A549 (cell line): ENCODE results near the gene TUBGCP6. TPM values are rescaled to one million over a fixed set of nuclear protein-coding genes. Genes with fewer than 3 reads are reported as not detected.

Experiments used
- ATAC-seq, 2 experiments: fragments of 200-7000 bp in 1 of 2; fragments of >200 bp in 1 of 2; cut with Nextera tagmentation in 1 of 2; cut with Tn5 transposase in 1 of 2; 3 replicates each; pipeline versions ENCODE4 v1.8.0 to v1.9.1; 2018 to 2020; ENCODE audit warnings: mild to moderate bottlenecking in 1 of 2, moderate library complexity in 1 of 2
- CTCF ChIA-PET: fragments of 300-600 bp; sonication (Branson Sonifier 250); formaldehyde crosslinking; extraction: SDS; loops from one replicate; lab custom pipeline; 2021; ENCODE audit warnings: antibody characterized with exemption, inconsistent platforms; lab: Yijun Ruan, JAX
- POLR2A ChIA-PET: fragments of 350-600 bp; formaldehyde crosslinking; extraction: SDS; loops from one replicate; lab custom pipeline; 2021; ENCODE audit warnings: antibody characterized with exemption, inconsistent platforms; lab: Yijun Ruan, JAX
- DNase-seq, 2 experiments: peaks; one replicate each; pipeline versions ENCODE4 v3.0.0 to v3.0.0-alpha.2; 2011 to 2016; ENCODE audit warnings: low read depth in 1 of 2, low spot score in 1 of 2
- FAIRE-seq: peaks from 2 replicates; lab custom pipeline; 2011; peaks lifted over from hg19 to GRCh38; lab: Jason Lieb, UNC
- H3K27ac ChIP-seq, 2 experiments: fragments of >200 bp; sonication (Bioruptor Twin); formaldehyde crosslinking; 3 replicates each; pipeline ENCODE4 v1.5.1; 2016 to 2017
- H3K4me1 ChIP-seq: fragments of >200 bp; sonication (Bioruptor Twin); formaldehyde crosslinking; 3 replicates; pipeline ENCODE4 v1.6.1; 2016
- H3K4me2 ChIP-seq: fragments of >200 bp; sonication (Bioruptor Twin); formaldehyde crosslinking; 3 replicates; pipeline ENCODE4 v1.6.1; 2016
- H3K4me3 ChIP-seq: fragments of >200 bp; sonication (Bioruptor Twin); formaldehyde crosslinking; 3 replicates; pipeline ENCODE4 v1.5.1; 2016
- H3K9me3 ChIP-seq: fragments of >200 bp; sonication (Bioruptor Twin); formaldehyde crosslinking; 3 replicates; pipeline ENCODE4 v1.6.1; 2016
- EHF ChIP-seq: fragments of 250-450 bp; sonication (Bioruptor Pico); IDR thresholded peaks from 2 replicates; pipeline ENCODE4 v1.5.0; 2020; ENCODE audit warnings: mild to moderate bottlenecking
- EHMT2 ChIP-seq: fragments of 200-600 bp; sonication (generic); IDR thresholded peaks from 2 replicates; pipeline ENCODE4 v1.6.1; 2016; ENCODE audit warnings: antibody characterized with exemption, low read depth, mild to moderate bottlenecking, moderate library complexity
- ELK1 ChIP-seq: fragments of 150-350 bp; IDR thresholded peaks from 2 replicates; pipeline ENCODE4 v1.6.1; 2014; ENCODE audit warnings: low read depth, mild to moderate bottlenecking, low read length
- GATA3 ChIP-seq: IDR thresholded peaks from 2 replicates; pipeline ENCODE4 v1.6.1; 2012; ENCODE audit warnings: borderline replicate concordance
- MAZ ChIP-seq: fragments of 150-350 bp; IDR thresholded peaks from 2 replicates; pipeline ENCODE4 v1.6.1; 2014; ENCODE audit warnings: antibody characterized with exemption, low read depth, low read length, borderline replicate concordance
- MYC ChIP-seq: IDR thresholded peaks from 2 replicates; pipeline ENCODE4 v1.6.1; 2012; ENCODE audit warnings: mild to moderate bottlenecking, inconsistent platforms, low read length, improper control_type of control experiment, borderline replicate concordance
- NFE2L2 ChIP-seq: fragments of 150-350 bp; conservative IDR thresholded peaks from 2 replicates; pipeline ENCODE4 v1.6.1; 2014; ENCODE audit warnings: low read length
- PBX3 ChIP-seq: IDR thresholded peaks from 2 replicates; pipeline ENCODE4 v1.6.1; 2012
- WGBS: methylation state at CpG from one replicate; pipeline ENCODE4 v1.1.6; 2017; ENCODE audit errors: missing lambda C conversion rate; 5-methylcytosine and 5-hydroxymethylcytosine counted together
- polyA plus RNA-seq, 4 experiments: library from polyadenylated mRNA; depleted of rRNA in 3 of 4; stranded (reverse); fragments of >200 nt; fragmentation: RNase III in 1 of 4; extraction: RNeasy Plus Mini Kit Qiagen cat#74134 plus additional on column Dnase treatment in 1 of 4; gene quantifications; 2 replicates in 3 of 4; 3 replicates in 1 of 4; pipeline ENCODE4 v1.2.3, GENCODE V29; 2011 to 2017

Gene TUBGCP6
- polyA plus RNA-seq, 2 of the 4 experiments (the other 2 are of a cell fraction) = 6.5 to 14.2 TPM

- no peak for FAIRE-seq
- Histone ChIP-seq H3K27ac (no peak overlapping the region), H3K4me2 (no peak overlapping the region), H3K4me1 (peaks cover 7% of the 10 kb centered on the region; the same call in 1 of the 3 replicates), H3K4me3 (no peak overlapping the region)
- ChIA-PET POLR2A (no interaction called here), CTCF (interaction anchor here (1.2 kb wide), 1 partner anchor 39 kb away, joined by 4 read pairs; no protein-coding TSS in a partner anchor)
- TF ChIP-seq EHMT2 = no peak
- no peak for TF ChIP-seq ELK1
- TF ChIP-seq EHF (CRISPR knock-in tag) = no peak
- TF ChIP-seq MYC = no peak
- no peak for TF ChIP-seq MAZ
- no peak for TF ChIP-seq PBX3
- TF ChIP-seq GATA3 = no peak
- no peak for TF ChIP-seq NFE2L2
- TF ChIP-seq, all 56 proteins: peak for 0
- no peak for DNase-seq
- no peak for ATAC-seq
- H3K9me3 ChIP-seq = no peaks in the 10 kb centered on the region
- 61% methylated on average over 10 of the region's 11 CpGs for WGBS
Observed at GRCh38 chr22:50167689-50168489, 76.9 kb downstream of the TUBGCP6 start.

Other genes with a start within 250 kb of the TUBGCP6 start
- gene IL17REL, start 232.3 kb downstream of the TUBGCP6 start, polyA plus RNA-seq (2011; rRNA removed) = 0.03 TPM in 1 of 2 replicates, not detected in the other
- gene IL17REL, start 232.3 kb downstream of the TUBGCP6 start, polyA plus RNA-seq (2017; fragmentation: RNase III; extraction: RNeasy Plus Mini Kit Qiagen cat#74134 plus additional on column Dnase treatment) = 0.06 to 0.08 TPM (median 0.07 TPM) in 3 replicates
- gene TTLL8, start 186.7 kb downstream of the TUBGCP6 start, polyA plus RNA-seq (2011; rRNA removed) = not detected in 2 replicates
- gene TTLL8, start 186.7 kb downstream of the TUBGCP6 start, polyA plus RNA-seq (2017; fragmentation: RNase III; extraction: RNeasy Plus Mini Kit Qiagen cat#74134 plus additional on column Dnase treatment) = not detected in 3 replicates
- not detected in 2 replicates for gene MLC1, start 159.6 kb downstream of the TUBGCP6 start, polyA plus RNA-seq (2011; rRNA removed)
- not detected in 3 replicates for gene MLC1, start 159.6 kb downstream of the TUBGCP6 start, polyA plus RNA-seq (2017; fragmentation: RNase III; extraction: RNeasy Plus Mini Kit Qiagen cat#74134 plus additional on column Dnase treatment)
- gene MOV10L1, start 155.0 kb downstream of the TUBGCP6 start, polyA plus RNA-seq (2011; rRNA removed) = 0.04 TPM in 1 of 2 replicates, not detected in the other
- 0.04 to 0.30 TPM in 2 of 3 replicates, not detected in the other for gene MOV10L1, start 155.0 kb downstream of the TUBGCP6 start, polyA plus RNA-seq (2017; fragmentation: RNase III; extraction: RNeasy Plus Mini Kit Qiagen cat#74134 plus additional on column Dnase treatment)
- 1.5 and 1.6 TPM in 2 replicates for gene PANX2, start 74.3 kb downstream of the TUBGCP6 start, polyA plus RNA-seq (2011; rRNA removed)
- 3.9 to 4.4 TPM (median 4.3 TPM) in 3 replicates for gene PANX2, start 74.3 kb downstream of the TUBGCP6 start, polyA plus RNA-seq (2017; fragmentation: RNase III; extraction: RNeasy Plus Mini Kit Qiagen cat#74134 plus additional on column Dnase treatment)
- 13.4 and 14.8 TPM in 2 replicates for gene TRABD, start 59.1 kb downstream of the TUBGCP6 start, polyA plus RNA-seq (2011; rRNA removed)
- 28.2 to 30.9 TPM (median 30.4 TPM) in 3 replicates for gene TRABD, start 59.1 kb downstream of the TUBGCP6 start, polyA plus RNA-seq (2017; fragmentation: RNase III; extraction: RNeasy Plus Mini Kit Qiagen cat#74134 plus additional on column Dnase treatment)
- 7.8 and 8.1 TPM in 2 replicates for gene SELENOO, start 44.0 kb downstream of the TUBGCP6 start, polyA plus RNA-seq (2011; rRNA removed)
- gene SELENOO, start 44.0 kb downstream of the TUBGCP6 start, polyA plus RNA-seq (2017; fragmentation: RNase III; extraction: RNeasy Plus Mini Kit Qiagen cat#74134 plus additional on column Dnase treatment) = 11.3 to 14.7 TPM (median 13.7 TPM) in 3 replicates
- 2.4 and 2.5 TPM in 2 replicates for gene HDAC10, start 6.2 kb upstream of the TUBGCP6 start, polyA plus RNA-seq (2011; rRNA removed)
- gene HDAC10, start 6.2 kb upstream of the TUBGCP6 start, polyA plus RNA-seq (2017; fragmentation: RNase III; extraction: RNeasy Plus Mini Kit Qiagen cat#74134 plus additional on column Dnase treatment) = 10.1 to 14.0 TPM (median 12.0 TPM) in 3 replicates
- 12.5 and 13.5 TPM in 2 replicates for gene MAPK12, start 16.7 kb upstream of the TUBGCP6 start, polyA plus RNA-seq (2011; rRNA removed)
- 24.1 to 26.0 TPM (median 25.8 TPM) in 3 replicates for gene MAPK12, start 16.7 kb upstream of the TUBGCP6 start, polyA plus RNA-seq (2017; fragmentation: RNase III; extraction: RNeasy Plus Mini Kit Qiagen cat#74134 plus additional on column Dnase treatment)
- gene MAPK11, start 25.4 kb upstream of the TUBGCP6 start, polyA plus RNA-seq (2011; rRNA removed) = 1.6 and 3.0 TPM in 2 replicates
- 5.5 to 7.4 TPM (median 5.7 TPM) in 3 replicates for gene MAPK11, start 25.4 kb upstream of the TUBGCP6 start, polyA plus RNA-seq (2017; fragmentation: RNase III; extraction: RNeasy Plus Mini Kit Qiagen cat#74134 plus additional on column Dnase treatment)
- gene PLXNB2, start 62.6 kb upstream of the TUBGCP6 start, polyA plus RNA-seq (2011; rRNA removed) = 24.6 and 32.4 TPM in 2 replicates
- 64.4 to 67.2 TPM (median 65.0 TPM) in 3 replicates for gene PLXNB2, start 62.6 kb upstream of the TUBGCP6 start, polyA plus RNA-seq (2017; fragmentation: RNase III; extraction: RNeasy Plus Mini Kit Qiagen cat#74134 plus additional on column Dnase treatment)
- gene DENND6B, start 82.0 kb upstream of the TUBGCP6 start, polyA plus RNA-seq (2011; rRNA removed) = 1.6 and 1.7 TPM in 2 replicates
- 1.7 to 2.3 TPM (median 1.9 TPM) in 3 replicates for gene DENND6B, start 82.0 kb upstream of the TUBGCP6 start, polyA plus RNA-seq (2017; fragmentation: RNase III; extraction: RNeasy Plus Mini Kit Qiagen cat#74134 plus additional on column Dnase treatment)
- 9.5 and 9.6 TPM in 2 replicates for gene PPP6R2, start 98.3 kb upstream of the TUBGCP6 start, polyA plus RNA-seq (2011; rRNA removed)
- 13.2 to 15.1 TPM (median 14.7 TPM) in 3 replicates for gene PPP6R2, start 98.3 kb upstream of the TUBGCP6 start, polyA plus RNA-seq (2017; fragmentation: RNase III; extraction: RNeasy Plus Mini Kit Qiagen cat#74134 plus additional on column Dnase treatment)
- 9.6 and 12.7 TPM in 2 replicates for gene SBF1, start 230.0 kb upstream of the TUBGCP6 start, polyA plus RNA-seq (2011; rRNA removed)
- gene SBF1, start 230.0 kb upstream of the TUBGCP6 start, polyA plus RNA-seq (2017; fragmentation: RNase III; extraction: RNeasy Plus Mini Kit Qiagen cat#74134 plus additional on column Dnase treatment) = 19.5 to 23.0 TPM (median 20.9 TPM) in 3 replicates
- 0.99 and 1.1 TPM in 2 replicates for gene ADM2, start 236.5 kb upstream of the TUBGCP6 start, polyA plus RNA-seq (2011; rRNA removed)
- 0.46 to 0.62 TPM (median 0.50 TPM) in 3 replicates for gene ADM2, start 236.5 kb upstream of the TUBGCP6 start, polyA plus RNA-seq (2017; fragmentation: RNase III; extraction: RNeasy Plus Mini Kit Qiagen cat#74134 plus additional on column Dnase treatment)
- 0.08 and 0.20 TPM in 2 replicates for gene MIOX, start 241.8 kb upstream of the TUBGCP6 start, polyA plus RNA-seq (2011; rRNA removed)
- gene MIOX, start 241.8 kb upstream of the TUBGCP6 start, polyA plus RNA-seq (2017; fragmentation: RNase III; extraction: RNeasy Plus Mini Kit Qiagen cat#74134 plus additional on column Dnase treatment) = not detected in 3 replicates